GM12878 (cell line): ENCODE results near the gene CTNNA2. TPM values are rescaled to one million over a fixed set of nuclear protein-coding genes. Genes with fewer than 3 reads are reported as not detected.

Source experiments
- ATAC-seq: fragments of 200-7000 bp; cut with Tn5 transposase; 3 replicates; pipeline ENCODE4 v1.9.1; 2020; ENCODE audit warnings: mild to moderate bottlenecking, moderate library complexity
- BruUV-seq: library from RNA; stranded (reverse); fragments of 400-500 nt; replicated peaks from 2 replicates; lab custom pipeline; 2021; lab: Mats Ljungman, UMichigan
- CTCF ChIA-PET: fragments of 300-600 bp; sonication (Branson Sonifier 250); formaldehyde crosslinking; extraction: SDS; loops from one replicate; lab custom pipeline; 2021; ENCODE audit warnings: inconsistent platforms; lab: Yijun Ruan, JAX
- POLR2A ChIA-PET: fragments of 350-600 bp; formaldehyde crosslinking; extraction: SDS; loops from one replicate; lab custom pipeline; 2021; ENCODE audit warnings: inconsistent platforms; lab: Charles Lee
- RAD21 ChIA-PET: fragments of 300-600 bp; sonication (Branson Sonifier 250); formaldehyde crosslinking; loops from one replicate; lab custom pipeline; 2023; ENCODE audit warnings: antibody characterized with exemption; ENCODE audit not compliant: unreplicated experiment; lab: Charles Lee
- SMC1A ChIA-PET: fragments of 300-600 bp; sonication (Branson Sonifier 250); formaldehyde crosslinking; loops from one replicate; lab custom pipeline; 2023; ENCODE audit not compliant: unreplicated experiment, uncharacterized antibody; lab: Charles Lee
- DNase-seq: peaks from one replicate; pipeline ENCODE4 v3.0.0-alpha.2; 2011; ENCODE audit warnings: low read depth, low spot score
- FAIRE-seq: peaks from 3 replicates; lab custom pipeline; 2011; peaks lifted over from hg19 to GRCh38; lab: Jason Lieb, UNC
- H2AFZ ChIP-seq: 2 replicates; pipeline ENCODE4 v1.6.0; 2011; ENCODE audit warnings: low read depth, low read length, control low read depth; ENCODE audit not compliant: control insufficient read depth
- H3K27ac ChIP-seq: 2 replicates; pipeline ENCODE4 v1.5.1; 2011; ENCODE audit warnings: control low read depth; ENCODE audit not compliant: control insufficient read depth, insufficient read depth
- H3K27me3 ChIP-seq, 2 experiments: replicated peaks in 1 of 2; 2 replicates each; pipeline versions ENCODE4 v1.6.0 to v1.6.1; 2011; ENCODE audit warnings: low read length in 1 of 2; ENCODE audit not compliant: control insufficient read depth in 2 of 2, insufficient read depth in 2 of 2
- H3K36me3 ChIP-seq, 2 experiments: 2 replicates each; pipeline ENCODE4 v1.5.1; 2011; ENCODE audit warnings: low read length in 1 of 2; ENCODE audit not compliant: control insufficient read depth in 2 of 2, insufficient read depth in 2 of 2
- H3K4me1 ChIP-seq: 2 replicates; pipeline ENCODE4 v1.6.1; 2011; ENCODE audit warnings: mild to moderate bottlenecking, low read length, moderate library complexity, mixed read lengths; ENCODE audit not compliant: control insufficient read depth, insufficient read depth
- H3K4me2 ChIP-seq: 2 replicates; pipeline ENCODE4 v1.6.0; 2011; ENCODE audit warnings: control low read depth; ENCODE audit not compliant: control insufficient read depth, insufficient read depth
- H3K4me3 ChIP-seq: fragments of 200-600 bp; sonication (generic); 2 replicates; pipeline ENCODE4 v1.5.1; 2016
- H3K79me2 ChIP-seq: 2 replicates; pipeline ENCODE4 v1.6.0; 2011; ENCODE audit warnings: low read length; ENCODE audit not compliant: control insufficient read depth, insufficient read depth
- H3K9ac ChIP-seq: 2 replicates; pipeline ENCODE4 v1.8.0; 2011; ENCODE audit warnings: low read length, control low read depth, mixed read lengths; ENCODE audit not compliant: control insufficient read depth, insufficient read depth
- H3K9me3 ChIP-seq: replicated peaks from 3 replicates; pipeline ENCODE4 v1.5.1; 2011; ENCODE audit warnings: mild to moderate bottlenecking, low read length; ENCODE audit not compliant: control insufficient read depth, insufficient read depth
- H4K20me1 ChIP-seq: 2 replicates; pipeline ENCODE4 v1.6.0; 2011; ENCODE audit not compliant: control insufficient read depth, insufficient read depth
- BMI1 ChIP-seq: fragments of 450-650 bp; IDR thresholded peaks from 2 replicates; pipeline ENCODE4 v1.6.1; 2016; ENCODE audit warnings: mild to moderate bottlenecking, moderate library complexity, borderline replicate concordance
- CHD2 ChIP-seq: IDR thresholded peaks from 2 replicates; pipeline ENCODE4 v1.6.1; 2011; ENCODE audit warnings: low read depth, low read length, improper control_type of control experiment, borderline replicate concordance
- EZH2 ChIP-seq: IDR thresholded peaks from 2 replicates; pipeline ENCODE4 v1.6.1; 2012; ENCODE audit warnings: low read depth, mild to moderate bottlenecking, control low read depth, inconsistent platforms, low read length, borderline replicate concordance; ENCODE audit not compliant: control insufficient read depth
- HCFC1 ChIP-seq: fragments of 150-350 bp; IDR thresholded peaks from 2 replicates; pipeline ENCODE4 v1.6.1; 2014; ENCODE audit warnings: low read length
- LARP7 ChIP-seq: fragments of 450-650 bp; IDR thresholded peaks from 2 replicates; pipeline ENCODE4 v1.6.1; 2017; ENCODE audit warnings: mild to moderate bottlenecking
- MXI1 ChIP-seq: fragments of 150-350 bp; IDR thresholded peaks from 2 replicates; pipeline ENCODE4 v1.6.1; 2011; ENCODE audit warnings: low read depth, mild to moderate bottlenecking, inconsistent platforms, low read length, improper control_type of control experiment
- NR2C2 ChIP-seq: IDR thresholded peaks from 2 replicates; pipeline ENCODE4 v1.6.1; 2011; ENCODE audit warnings: borderline replicate concordance, low read depth; ENCODE audit not compliant: control insufficient read depth, insufficient read length
- RFX5 ChIP-seq: IDR thresholded peaks from 2 replicates; pipeline ENCODE4 v1.6.1; 2011; ENCODE audit warnings: low read depth, low read length, improper control_type of control experiment
- SP1 ChIP-seq: IDR thresholded peaks from one replicate; pipeline ENCODE4 v1.6.1; 2011; ENCODE audit warnings: low read depth, low read length
- YBX1 ChIP-seq: fragments of 450-650 bp; IDR thresholded peaks from 2 replicates; pipeline ENCODE4 v1.6.1; 2016; ENCODE audit warnings: antibody characterized with exemption
- ZNF24 ChIP-seq: fragments of 450-650 bp; IDR thresholded peaks from 2 replicates; pipeline ENCODE4 v1.6.1; 2017; ENCODE audit warnings: antibody characterized with exemption, mild to moderate bottlenecking
- ZNF274 ChIP-seq: IDR thresholded peaks from one replicate; pipeline ENCODE4 v1.8.0; 2011; ENCODE audit not compliant: insufficient read length, insufficient read depth
- ZSCAN29 ChIP-seq: fragments of 450-650 bp; IDR thresholded peaks from 2 replicates; pipeline ENCODE4 v1.6.1; 2017; ENCODE audit warnings: mild to moderate bottlenecking, moderate library complexity
- WGBS: methylation state at CpG from one replicate; pipeline ENCODE4 v1.1.6; 2016; ENCODE audit warnings: low lambda C conversion rate; ENCODE audit not compliant: insufficient replicate concordance, insufficient coverage; ENCODE audit errors: missing lambda C conversion rate; 5-methylcytosine and 5-hydroxymethylcytosine counted together
- in situ Hi-C: fragments of 300-500 bp; cut with MboI; formaldehyde crosslinking; loops from 9 replicates; pipeline ENCODE4 v1.14.3; 2018; ENCODE audit warnings: mixed read lengths
- intact Hi-C: fragments of 100-400 bp; cut with micrococcal nuclease; formaldehyde crosslinking; loops from one replicate; pipeline ENCODE4 v1.14.2; 2022; ENCODE audit not compliant: unreplicated experiment
- polyA plus RNA-seq, 11 experiments: library from polyadenylated mRNA; depleted of rRNA in 4 of 11; unstranded in 6 of 11; stranded (reverse) in 5 of 11; fragments of >200 nt; fragmentation: Nextera tagmentation in 4 of 11; fragmentation: Illumina TruSeq in 1 of 11; extraction: Ambion mirVana in 4 of 11; extraction: Trizol in 1 of 11; gene quantifications; 1 replicate in 1 of 11; 2 replicates in 10 of 11; pipeline versions ENCODE4 v1.2.1 to v1.2.3, GENCODE V29; 2011 to 2016; ENCODE audit warnings: inconsistent platforms in 2 of 11, missing spikeins in 2 of 11, low read depth in 1 of 11
- total RNA-seq, 4 experiments: library from RNA; depleted of rRNA in 3 of 4; stranded (reverse); fragments of >200 nt in 3 of 4; fragmentation: Illumina TruSeq in 1 of 4; extraction: Trizol in 1 of 4; gene quantifications; 2 replicates each; pipeline versions ENCODE4 v1.2.1 to v1.2.3, GENCODE V29; 2013 to 2021
- TF ChIP-seq, protein P1 (sequence below): fragments of 450-650 bp; formaldehyde crosslinking; IDR thresholded peaks from 2 replicates; pipeline ENCODE4 v1.5.0; 2022; ENCODE audit warnings: mild to moderate bottlenecking, missing genetic modification characterization
- TF ChIP-seq, protein P2 (sequence below): fragments of 450-650 bp; IDR thresholded peaks from 2 replicates; pipeline ENCODE4 v1.6.1; 2017; ENCODE audit warnings: mild to moderate bottlenecking
- TF ChIP-seq, protein P3 (sequence below): IDR thresholded peaks from 2 replicates; pipeline ENCODE4 v1.6.1; 2012; ENCODE audit warnings: low read depth, low read length, improper control_type of control experiment

Gene CTNNA2
- total and polyA plus RNA-seq, 10 of the 15 experiments (the other 5 are each of a cell fraction or from before 2014, with no cell fraction given) = 2.4 to 36.2 (median 6.6) TPM

DNA sequence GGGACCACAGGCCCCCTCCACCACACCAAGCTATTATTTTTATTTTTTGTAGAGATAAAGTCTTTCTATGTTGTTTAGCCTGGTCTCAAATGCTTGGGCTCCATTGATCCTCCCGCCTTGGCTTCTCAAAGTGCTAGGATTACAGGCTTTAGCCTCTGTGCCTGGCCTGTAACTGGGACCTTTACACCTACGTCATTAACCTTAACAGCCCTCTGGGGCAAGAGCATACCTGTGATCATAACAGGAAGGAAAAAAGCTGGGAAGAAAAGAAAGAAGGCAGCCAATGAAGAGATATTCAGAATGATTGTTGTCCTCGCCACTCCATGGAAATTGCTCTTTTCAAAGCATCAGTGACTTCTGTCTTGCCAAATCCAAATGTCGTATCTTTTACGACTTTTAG, 453.5 kb downstream of the CTNNA2 start:
- no peaks in the 10 kb centered on the region for H3K27me3 ChIP-seq
- no peak overlapping the region for H3K27ac ChIP-seq
- 40% methylated on average over 5 of the region's 5 CpGs for WGBS
- no peak overlapping the region for H3K4me2 ChIP-seq
- intact Hi-C loops = no loop called here
- H3K4me1 ChIP-seq = no peaks in the 10 kb centered on the region
- H2AFZ ChIP-seq = no peak overlapping the region
- RAD21 ChIA-PET = no interaction called here
- in situ Hi-C loops = no loop called here
- POLR2A ChIA-PET = no interaction called here
- DNase-seq (no peak), FAIRE-seq (no peak)
- no peaks in the 10 kb centered on the region for H4K20me1 ChIP-seq
- H3K9me3 ChIP-seq = no peaks in the 10 kb centered on the region
- SMC1A ChIA-PET = no interaction called here
- no peak overlapping the region for H3K4me3 ChIP-seq
- BruUV-seq = no TSS peak
- no peaks in the 10 kb centered on the region for H3K36me3 ChIP-seq
- TF ChIP-seq RFX5 (no peak), ZNF274 (no peak), EZH2 (no peak), BMI1 (no peak), SP1 (no peak), ZNF24 (no peak), YBX1 (no peak), LARP7 (no peak), ZSCAN29 (no peak), HCFC1 (no peak), MXI1 (no peak), CHD2 (no peak), NR2C2 (no peak)
- TF ChIP-seq, protein P1, sequence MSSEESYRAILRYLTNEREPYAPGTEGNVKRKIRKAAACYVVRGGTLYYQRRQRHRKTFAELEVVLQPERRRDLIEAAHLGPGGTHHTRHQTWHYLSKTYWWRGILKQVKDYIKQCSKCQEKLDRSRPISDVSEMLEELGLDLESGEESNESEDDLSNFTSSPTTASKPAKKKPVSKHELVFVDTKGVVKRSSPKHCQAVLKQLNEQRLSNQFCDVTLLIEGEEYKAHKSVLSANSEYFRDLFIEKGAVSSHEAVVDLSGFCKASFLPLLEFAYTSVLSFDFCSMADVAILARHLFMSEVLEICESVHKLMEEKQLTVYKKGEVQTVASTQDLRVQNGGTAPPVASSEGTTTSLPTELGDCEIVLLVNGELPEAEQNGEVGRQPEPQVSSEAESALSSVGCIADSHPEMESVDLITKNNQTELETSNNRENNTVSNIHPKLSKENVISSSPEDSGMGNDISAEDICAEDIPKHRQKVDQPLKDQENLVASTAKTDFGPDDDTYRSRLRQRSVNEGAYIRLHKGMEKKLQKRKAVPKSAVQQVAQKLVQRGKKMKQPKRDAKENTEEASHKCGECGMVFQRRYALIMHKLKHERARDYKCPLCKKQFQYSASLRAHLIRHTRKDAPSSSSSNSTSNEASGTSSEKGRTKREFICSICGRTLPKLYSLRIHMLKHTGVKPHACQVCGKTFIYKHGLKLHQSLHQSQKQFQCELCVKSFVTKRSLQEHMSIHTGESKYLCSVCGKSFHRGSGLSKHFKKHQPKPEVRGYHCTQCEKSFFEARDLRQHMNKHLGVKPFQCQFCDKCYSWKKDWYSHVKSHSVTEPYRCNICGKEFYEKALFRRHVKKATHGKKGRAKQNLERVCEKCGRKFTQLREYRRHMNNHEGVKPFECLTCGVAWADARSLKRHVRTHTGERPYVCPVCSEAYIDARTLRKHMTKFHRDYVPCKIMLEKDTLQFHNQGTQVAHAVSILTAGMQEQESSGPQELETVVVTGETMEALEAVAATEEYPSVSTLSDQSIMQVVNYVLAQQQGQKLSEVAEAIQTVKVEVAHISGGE (CRISPR knock-in tag) = no peak
- TF ChIP-seq, protein P2, sequence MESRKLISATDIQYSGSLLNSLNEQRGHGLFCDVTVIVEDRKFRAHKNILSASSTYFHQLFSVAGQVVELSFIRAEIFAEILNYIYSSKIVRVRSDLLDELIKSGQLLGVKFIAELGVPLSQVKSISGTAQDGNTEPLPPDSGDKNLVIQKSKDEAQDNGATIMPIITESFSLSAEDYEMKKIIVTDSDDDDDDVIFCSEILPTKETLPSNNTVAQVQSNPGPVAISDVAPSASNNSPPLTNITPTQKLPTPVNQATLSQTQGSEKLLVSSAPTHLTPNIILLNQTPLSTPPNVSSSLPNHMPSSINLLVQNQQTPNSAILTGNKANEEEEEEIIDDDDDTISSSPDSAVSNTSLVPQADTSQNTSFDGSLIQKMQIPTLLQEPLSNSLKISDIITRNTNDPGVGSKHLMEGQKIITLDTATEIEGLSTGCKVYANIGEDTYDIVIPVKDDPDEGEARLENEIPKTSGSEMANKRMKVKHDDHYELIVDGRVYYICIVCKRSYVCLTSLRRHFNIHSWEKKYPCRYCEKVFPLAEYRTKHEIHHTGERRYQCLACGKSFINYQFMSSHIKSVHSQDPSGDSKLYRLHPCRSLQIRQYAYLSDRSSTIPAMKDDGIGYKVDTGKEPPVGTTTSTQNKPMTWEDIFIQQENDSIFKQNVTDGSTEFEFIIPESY = no peak
- TF ChIP-seq, protein P3, sequence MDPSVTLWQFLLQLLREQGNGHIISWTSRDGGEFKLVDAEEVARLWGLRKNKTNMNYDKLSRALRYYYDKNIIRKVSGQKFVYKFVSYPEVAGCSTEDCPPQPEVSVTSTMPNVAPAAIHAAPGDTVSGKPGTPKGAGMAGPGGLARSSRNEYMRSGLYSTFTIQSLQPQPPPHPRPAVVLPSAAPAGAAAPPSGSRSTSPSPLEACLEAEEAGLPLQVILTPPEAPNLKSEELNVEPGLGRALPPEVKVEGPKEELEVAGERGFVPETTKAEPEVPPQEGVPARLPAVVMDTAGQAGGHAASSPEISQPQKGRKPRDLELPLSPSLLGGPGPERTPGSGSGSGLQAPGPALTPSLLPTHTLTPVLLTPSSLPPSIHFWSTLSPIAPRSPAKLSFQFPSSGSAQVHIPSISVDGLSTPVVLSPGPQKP = no peak
- TF ChIP-seq, all 136 proteins: peak for 0
- CTCF ChIA-PET = no interaction called here
- no peak for ATAC-seq
- Histone ChIP-seq H3K79me2 (no peaks in the 10 kb centered on the region), H3K9ac (no peak overlapping the region)
